ENCODE data around the gene GPR101.

The GPR101 gene

GRCh38 chrX:137058339-137059127 lies 24.7 kb upstream of the GPR101 start:
- TF ChIP-seq, protein P1, sequence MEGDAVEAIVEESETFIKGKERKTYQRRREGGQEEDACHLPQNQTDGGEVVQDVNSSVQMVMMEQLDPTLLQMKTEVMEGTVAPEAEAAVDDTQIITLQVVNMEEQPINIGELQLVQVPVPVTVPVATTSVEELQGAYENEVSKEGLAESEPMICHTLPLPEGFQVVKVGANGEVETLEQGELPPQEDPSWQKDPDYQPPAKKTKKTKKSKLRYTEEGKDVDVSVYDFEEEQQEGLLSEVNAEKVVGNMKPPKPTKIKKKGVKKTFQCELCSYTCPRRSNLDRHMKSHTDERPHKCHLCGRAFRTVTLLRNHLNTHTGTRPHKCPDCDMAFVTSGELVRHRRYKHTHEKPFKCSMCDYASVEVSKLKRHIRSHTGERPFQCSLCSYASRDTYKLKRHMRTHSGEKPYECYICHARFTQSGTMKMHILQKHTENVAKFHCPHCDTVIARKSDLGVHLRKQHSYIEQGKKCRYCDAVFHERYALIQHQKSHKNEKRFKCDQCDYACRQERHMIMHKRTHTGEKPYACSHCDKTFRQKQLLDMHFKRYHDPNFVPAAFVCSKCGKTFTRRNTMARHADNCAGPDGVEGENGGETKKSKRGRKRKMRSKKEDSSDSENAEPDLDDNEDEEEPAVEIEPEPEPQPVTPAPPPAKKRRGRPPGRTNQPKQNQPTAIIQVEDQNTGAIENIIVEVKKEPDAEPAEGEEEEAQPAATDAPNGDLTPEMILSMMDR (IDR thresholded peaks at IDR 0.05; ENCODE audit: low read depth, low read length) = no peak
- DNase-seq (ENCODE audit: low read depth in 2 of 2) = no peak
- H3K4me3 ChIP-seq (replicated peaks in 1 of 2; ENCODE audit: low read depth in 2 of 2, low read length in 2 of 2) = no peak overlapping the region

DNA sequence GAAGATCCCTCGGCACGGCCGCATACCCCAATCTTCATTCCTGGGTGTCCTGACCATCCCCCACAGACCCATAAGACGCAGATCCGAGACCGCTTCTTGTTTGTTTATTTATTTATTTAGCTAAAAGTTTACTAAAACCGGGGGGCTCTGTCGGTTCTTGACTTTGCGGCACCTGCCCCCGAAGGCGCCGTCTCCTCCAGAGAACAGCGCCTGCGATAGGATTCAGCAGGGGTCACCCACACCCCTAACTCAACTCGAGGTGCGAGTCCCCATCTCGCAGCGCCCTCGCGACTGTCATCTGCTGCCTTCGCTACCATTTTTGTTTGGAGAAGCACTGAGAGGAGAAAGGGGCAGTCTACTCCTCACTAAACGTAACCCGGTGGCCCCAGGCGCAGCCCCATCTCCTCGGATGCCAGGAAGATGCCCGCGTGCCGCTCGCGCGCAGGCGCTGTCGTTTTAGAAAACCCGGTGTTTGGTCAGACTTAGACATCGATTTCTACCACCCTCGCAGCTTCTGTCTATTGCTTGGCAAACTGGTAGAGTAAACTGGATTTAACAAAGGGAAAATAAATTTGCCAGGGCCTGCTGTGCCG lies 18.9 kb upstream of the GPR101 start:
- no peak for DNase-seq (ENCODE audit: low read depth in 2 of 2)
- TF ChIP-seq, protein P1 (IDR thresholded peaks at IDR 0.05; ENCODE audit: low read depth, low read length) = no peak
- H3K4me3 ChIP-seq (replicated peaks in 1 of 2; ENCODE audit: low read depth in 2 of 2, low read length in 2 of 2) = peak overlapping the region; percentile 30 to 38

DNA sequence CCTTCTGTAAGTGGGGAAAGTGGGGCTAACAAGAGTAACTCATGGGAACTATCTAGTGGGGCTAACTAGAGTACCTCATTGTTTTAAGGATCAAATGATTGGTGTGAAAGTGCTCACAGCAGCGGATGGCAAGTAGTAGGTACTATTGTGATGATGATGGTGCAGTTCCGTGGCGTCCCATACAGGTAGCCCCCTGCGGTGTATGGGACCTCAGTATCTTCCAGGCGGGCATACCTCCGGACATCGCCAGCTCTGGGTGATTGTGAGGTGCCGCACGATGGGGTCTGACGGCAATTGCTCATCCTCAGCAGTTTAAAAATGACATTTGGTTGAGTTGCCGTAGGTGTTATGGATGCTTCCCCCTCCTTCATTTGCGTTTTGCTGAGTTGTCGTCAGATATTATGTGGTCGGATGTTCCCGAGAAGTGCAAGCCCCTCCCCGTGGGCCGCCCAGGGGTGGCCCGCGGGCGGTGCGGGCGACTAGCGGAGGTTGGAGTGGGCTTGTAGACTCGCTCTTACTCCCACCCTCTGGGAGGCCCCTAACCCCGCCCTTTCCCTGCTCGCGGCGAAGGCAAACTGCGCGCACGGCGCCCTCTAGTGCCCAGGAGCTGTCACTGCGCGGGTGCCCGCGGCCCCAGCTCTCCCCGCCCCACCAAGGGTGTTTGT lies 18.3 kb upstream of the GPR101 start:
- H3K4me3 ChIP-seq (replicated peaks in 1 of 2; ENCODE audit: low read depth in 2 of 2, low read length in 2 of 2) = peak overlapping the region; percentile 30 to 38
- TF ChIP-seq, protein P1 (IDR thresholded peaks at IDR 0.05; ENCODE audit: low read depth, low read length) = peak; percentile 82
- peak; percentile 38 to 59 for DNase-seq (ENCODE audit: low read depth in 2 of 2)

GRCh38 chrX:137044893-137045292 lies 11.1 kb upstream of the GPR101 start:
- DNase-seq (ENCODE audit: low read depth in 2 of 2) = no peak
- TF ChIP-seq, protein P1 (IDR thresholded peaks at IDR 0.05; ENCODE audit: low read depth, low read length) = no peak
- H3K4me3 ChIP-seq (replicated peaks in 1 of 2; ENCODE audit: low read depth in 2 of 2, low read length in 2 of 2) = no peak overlapping the region

- TF ChIP-seq, protein P1 (IDR thresholded peaks at IDR 0.05; ENCODE audit: low read depth, low read length) = no peak
- H3K4me3 ChIP-seq (replicated peaks in 1 of 2; ENCODE audit: low read depth in 2 of 2, low read length in 2 of 2) = no peak overlapping the region
- DNase-seq (ENCODE audit: low read depth in 2 of 2) = no peak
Observed at GRCh38 chrX:137043736-137044135, 9.9 kb upstream of the GPR101 start.

- no peak for DNase-seq (ENCODE audit: low read depth in 2 of 2)
- no peak overlapping the region for H3K4me3 ChIP-seq (replicated peaks in 1 of 2; ENCODE audit: low read depth in 2 of 2, low read length in 2 of 2)
- TF ChIP-seq, protein P1 (IDR thresholded peaks at IDR 0.05; ENCODE audit: low read depth, low read length) = no peak
Observed at GRCh38 chrX:137041329-137041728, 7.5 kb upstream of the GPR101 start.
